Measurements from ENCODE around the gene CDYL.

CDYL gene, protein sequence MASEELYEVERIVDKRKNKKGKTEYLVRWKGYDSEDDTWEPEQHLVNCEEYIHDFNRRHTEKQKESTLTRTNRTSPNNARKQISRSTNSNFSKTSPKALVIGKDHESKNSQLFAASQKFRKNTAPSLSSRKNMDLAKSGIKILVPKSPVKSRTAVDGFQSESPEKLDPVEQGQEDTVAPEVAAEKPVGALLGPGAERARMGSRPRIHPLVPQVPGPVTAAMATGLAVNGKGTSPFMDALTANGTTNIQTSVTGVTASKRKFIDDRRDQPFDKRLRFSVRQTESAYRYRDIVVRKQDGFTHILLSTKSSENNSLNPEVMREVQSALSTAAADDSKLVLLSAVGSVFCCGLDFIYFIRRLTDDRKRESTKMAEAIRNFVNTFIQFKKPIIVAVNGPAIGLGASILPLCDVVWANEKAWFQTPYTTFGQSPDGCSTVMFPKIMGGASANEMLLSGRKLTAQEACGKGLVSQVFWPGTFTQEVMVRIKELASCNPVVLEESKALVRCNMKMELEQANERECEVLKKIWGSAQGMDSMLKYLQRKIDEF

DNA sequence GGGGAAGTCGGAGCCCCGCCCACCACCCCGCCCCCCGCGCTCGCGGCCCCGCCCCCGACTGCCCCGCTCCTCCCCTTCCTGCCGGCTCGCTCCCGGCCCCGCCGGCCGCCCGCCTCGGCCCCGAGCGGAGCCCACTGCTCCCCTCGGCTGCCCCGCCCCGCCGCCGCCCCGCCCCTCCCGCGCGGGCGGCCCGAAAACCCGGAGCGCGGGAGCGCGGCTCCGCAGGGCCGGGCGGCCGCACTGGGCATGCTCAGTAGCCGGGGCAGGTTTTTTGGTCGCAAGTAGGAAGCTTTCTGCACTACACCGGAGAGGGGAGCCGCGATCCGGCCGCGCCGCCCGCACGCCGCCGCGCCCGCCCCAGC lies at the start of gene CDYL:
Gene CDYL (plus strand): TSS at position 274 of the 362 bp plus-strand sequence. CDS start 380 bp downstream, outside the sequence.
- DNase-seq (ENCODE audit: low spot score) = no peak

- DNase-seq (ENCODE audit: low spot score) = no peak
Observed at GRCh38 chr6:4726645-4727044, 49.6 kb upstream of the CDYL start.

DNA sequence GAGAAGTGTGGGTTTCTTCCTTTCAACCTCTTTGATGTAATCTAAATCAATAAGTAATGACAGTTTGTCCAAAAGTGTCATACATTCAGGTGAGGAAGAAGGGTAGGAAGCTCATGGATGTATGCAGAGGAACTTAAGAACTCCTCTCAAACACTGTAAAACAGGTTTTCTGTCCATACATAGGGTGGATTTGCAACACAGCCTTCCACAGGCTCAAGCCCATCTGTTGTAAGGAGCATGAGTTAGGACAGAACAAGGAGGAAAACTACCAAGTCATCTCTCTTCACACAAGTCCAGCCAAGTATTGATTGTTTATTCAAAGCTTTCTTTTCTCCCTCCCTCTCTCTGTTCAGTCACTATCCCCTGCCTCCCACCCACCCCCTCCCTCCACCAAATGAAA lies 49.0 kb upstream of the CDYL start:
- DNase-seq (ENCODE audit: low spot score) = no peak

DNA sequence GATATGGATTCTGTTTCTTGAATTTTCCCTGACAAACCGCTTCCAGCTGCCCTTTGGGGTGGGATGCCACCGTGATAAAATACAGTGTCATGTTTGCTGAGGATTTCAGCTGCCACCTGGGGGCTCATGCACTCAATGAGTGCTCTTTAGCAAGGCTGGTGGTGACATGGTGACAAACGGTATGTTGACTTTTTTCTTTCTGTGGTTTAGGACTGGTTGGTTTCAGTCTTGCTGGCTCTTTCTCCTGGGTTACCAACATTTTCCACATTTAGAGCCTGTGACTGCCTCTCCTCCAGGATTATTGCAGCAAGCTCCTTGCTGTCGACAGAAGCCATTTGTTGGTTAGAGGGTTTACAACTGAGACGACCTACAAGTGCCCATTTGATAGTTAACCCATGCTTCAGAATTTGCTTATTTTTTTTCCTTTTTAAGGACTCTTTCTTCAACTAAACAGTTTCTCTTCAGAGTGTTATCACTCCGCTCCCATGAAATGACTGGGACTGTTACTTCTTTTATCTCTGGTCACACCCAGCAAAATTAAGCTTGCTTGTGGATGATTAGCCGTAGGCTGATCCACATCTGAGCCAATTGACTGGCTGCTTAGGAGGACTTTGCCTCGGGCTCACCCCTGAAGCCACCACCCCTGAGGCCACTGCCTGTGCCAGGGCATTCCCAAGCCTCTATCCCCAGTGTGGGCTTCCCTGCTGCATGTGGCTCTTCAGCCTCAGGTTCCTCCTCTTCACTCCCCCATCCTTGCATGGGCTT lies 48.4 kb upstream of the CDYL start:
- DNase-seq (ENCODE audit: low spot score) = no peak

GRCh38 chr6:4728436-4728769 lies 47.8 kb upstream of the CDYL start:
- no peak for DNase-seq (ENCODE audit: low spot score)

GRCh38 chr6:4728926-4729325 lies 47.3 kb upstream of the CDYL start:
- no peak for DNase-seq (ENCODE audit: low spot score)

DNA sequence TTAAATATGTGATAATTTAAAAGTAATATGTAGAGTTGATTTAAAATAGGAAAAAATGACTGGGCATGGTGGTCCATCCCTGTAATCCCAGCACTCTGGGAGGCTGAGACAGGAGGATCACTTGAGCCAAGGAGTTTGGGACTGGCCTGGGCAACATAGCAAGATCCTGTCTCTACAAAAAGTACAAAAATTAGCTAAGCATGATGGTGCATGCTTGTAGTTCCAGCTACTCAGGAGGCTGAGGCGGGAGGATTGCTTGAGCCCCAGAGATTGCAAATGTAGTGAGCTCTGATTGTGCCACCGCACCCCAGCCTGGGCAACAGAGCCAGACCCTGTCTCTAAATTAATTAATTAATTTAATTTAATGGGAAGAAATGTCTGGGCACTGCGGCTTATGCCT lies 44.2 kb upstream of the CDYL start:
- DNase-seq (ENCODE audit: low spot score) = no peak

DNA sequence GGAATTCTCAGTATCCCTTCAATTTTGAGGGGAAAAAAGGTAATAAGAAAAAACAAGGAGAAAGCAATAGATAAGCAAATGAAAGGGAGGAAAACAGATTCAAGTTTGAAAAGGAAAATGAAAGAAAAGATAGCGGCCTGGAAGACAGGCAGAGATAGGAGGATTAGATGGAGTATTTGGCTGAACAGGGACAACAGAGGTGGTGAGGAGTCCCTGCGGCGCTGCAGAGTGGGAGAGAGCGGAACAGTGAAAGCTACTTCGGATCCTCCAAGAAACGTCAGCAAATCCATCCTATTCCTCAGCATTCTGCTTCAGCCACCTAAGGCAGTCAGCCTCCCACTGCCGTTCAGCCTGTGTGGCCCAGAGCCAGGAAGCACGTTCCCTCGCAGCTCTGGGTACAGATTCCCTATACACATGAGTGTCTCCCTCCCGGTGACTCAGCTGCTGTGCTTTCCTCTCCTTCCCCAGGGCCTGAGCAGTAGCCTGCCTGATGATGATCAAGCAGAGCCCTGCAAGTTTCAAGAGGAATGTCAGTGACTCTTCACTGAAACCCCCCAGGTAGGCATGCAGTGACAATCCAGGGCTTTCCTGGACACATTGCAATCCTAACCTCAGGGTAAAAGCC lies 43.4 kb upstream of the CDYL start:
- DNase-seq (ENCODE audit: low spot score) = peak; percentile 62

DNA sequence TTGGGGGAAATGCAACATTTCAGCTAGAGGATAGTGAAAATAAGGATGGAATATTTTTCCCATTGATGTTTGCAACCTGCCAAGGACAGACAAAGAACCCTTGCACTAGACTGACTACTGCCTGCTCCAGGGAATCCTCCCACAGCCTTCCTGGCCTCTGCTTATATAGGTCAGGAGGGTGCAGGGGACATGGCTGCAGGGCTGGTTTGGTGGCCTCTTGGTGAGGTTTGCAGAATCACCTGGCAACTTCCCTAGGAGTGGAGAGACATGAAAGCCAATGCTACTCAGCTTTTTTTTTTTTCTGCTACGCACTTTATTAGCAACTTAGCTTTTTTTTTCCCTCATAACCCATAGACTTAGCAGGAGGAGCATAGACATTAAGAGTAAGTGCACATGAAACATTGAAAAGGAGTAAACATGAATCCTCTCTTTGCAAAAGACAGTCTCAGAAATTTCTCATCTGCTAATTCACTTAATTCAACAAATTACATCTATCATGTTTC lies 39.8 kb upstream of the CDYL start:
- no peak for DNase-seq (ENCODE audit: low spot score)

GRCh38 chr6:4740032-4740431 lies 36.2 kb upstream of the CDYL start:
- DNase-seq (ENCODE audit: low spot score) = no peak

DNA sequence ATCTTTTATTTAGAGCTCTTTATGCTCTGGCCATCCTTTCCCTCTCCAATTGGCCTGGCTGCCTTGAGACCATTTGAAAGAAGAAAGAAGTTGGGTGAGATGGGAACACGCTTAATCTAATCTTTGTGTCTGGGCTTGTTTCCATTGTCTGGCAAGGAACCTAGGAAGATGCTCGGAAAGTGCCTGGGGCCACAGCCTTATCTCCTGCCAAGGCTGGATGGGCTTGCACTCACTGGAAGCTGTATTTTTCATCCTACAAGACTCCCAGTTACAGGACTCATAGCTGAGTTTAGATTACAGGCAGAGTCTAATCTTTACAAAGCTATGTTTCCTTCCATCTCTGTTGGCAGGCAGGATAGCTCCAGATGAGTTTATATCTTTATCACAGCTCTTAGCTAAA lies 33.1 kb upstream of the CDYL start:
- DNase-seq (ENCODE audit: low spot score) = no peak

- no peak for DNase-seq (ENCODE audit: low spot score)
Observed at GRCh38 chr6:4743926-4744325, 32.3 kb upstream of the CDYL start.

- no peak for DNase-seq (ENCODE audit: low spot score)
Observed at GRCh38 chr6:4747588-4747987, 28.6 kb upstream of the CDYL start.

DNA sequence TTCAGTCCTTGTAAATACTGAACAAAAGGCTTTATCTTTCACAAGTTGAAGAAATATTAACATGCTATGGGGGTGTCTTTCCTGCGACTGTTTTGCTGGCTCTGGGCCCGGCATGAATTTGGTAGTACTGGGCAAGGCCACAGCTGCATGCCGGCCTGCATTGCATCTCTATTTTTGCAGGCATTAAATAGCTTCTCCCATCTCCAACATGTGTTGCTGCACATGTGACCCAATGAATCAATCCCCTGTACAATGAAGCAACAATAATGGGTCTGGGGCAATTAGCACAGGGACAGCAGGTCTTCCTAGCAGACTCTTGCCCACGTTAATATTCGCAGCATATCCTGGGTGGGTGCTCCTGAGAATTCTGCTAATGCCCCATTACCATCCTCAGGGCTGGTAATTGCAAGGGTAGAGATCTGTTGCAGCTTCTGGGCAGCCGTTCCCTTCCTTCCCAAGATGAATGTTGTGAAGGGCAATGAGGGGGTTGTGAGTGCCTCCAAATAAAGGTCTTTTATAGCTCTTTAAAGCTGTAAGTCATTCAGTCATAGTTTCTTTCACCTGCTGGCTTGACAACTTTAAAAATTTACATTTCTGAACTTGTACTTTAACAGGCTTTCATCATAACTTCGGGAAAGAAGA lies 24.3 kb upstream of the CDYL start:
- no peak for DNase-seq (ENCODE audit: low spot score)

DNA sequence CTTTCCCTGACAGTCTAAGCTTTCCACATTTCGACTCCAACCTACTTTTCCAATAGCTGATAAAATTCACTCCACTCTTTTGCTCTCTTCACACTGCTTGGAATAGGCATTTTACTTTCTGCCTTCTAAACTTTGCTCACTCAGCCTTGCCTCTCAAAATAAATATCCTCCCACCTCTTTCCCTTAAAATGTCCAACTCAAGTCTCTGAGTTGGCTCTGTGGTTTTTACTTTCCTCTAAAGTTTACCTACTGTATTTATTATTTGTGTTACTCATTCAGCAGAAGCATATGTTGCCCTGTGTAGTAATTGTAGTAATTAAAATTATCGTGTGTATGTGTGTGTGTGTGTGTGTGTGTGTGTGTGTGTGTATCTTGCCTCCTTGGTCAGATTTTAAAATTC lies 20.0 kb upstream of the CDYL start:
- no peak for DNase-seq (ENCODE audit: low spot score)

DNA sequence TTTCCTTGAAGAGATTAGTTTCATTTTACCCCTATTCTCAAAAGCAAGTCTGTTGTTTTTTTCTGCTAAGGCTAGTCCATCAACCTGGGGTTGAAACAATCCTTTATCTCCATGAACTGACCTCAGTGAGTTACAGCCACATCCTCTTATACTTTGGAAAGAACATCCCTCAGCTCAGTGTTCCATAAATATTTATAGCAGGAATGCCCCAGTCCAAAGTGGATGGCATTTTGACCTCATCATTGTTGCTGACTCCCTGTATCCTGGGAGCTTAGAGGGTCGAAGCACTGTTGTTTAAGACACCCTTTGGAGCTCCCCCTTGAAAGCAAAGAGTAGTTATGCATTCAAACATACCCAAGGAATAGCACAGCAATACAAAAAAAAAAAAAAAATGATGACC lies 16.2 kb upstream of the CDYL start:
- no peak for DNase-seq (ENCODE audit: low spot score)

DNA sequence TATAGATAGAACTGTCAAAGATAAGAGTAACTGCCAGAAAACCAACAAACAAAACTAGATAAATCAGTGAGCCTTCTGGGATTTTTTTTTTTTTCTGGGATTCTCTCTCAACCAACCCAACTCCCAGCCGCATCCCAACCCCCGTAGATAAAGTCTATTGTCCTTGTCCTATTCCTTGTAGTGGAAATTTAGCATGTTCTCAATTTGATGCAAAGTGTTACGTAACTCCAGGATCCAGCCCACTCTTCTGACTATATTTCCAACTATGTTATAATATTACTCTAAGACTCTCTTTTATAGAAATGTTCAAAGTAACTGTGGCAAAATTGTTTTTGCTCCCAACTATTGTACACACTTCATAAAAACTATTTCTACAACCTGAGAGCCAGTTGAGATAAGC lies 15.4 kb upstream of the CDYL start:
- no peak for DNase-seq (ENCODE audit: low spot score)

- DNase-seq (ENCODE audit: low spot score) = no peak
Observed at GRCh38 chr6:4762294-4762693, 13.9 kb upstream of the CDYL start.

- DNase-seq (ENCODE audit: low spot score) = no peak
Observed at GRCh38 chr6:4763921-4764320, 12.3 kb upstream of the CDYL start.

DNA sequence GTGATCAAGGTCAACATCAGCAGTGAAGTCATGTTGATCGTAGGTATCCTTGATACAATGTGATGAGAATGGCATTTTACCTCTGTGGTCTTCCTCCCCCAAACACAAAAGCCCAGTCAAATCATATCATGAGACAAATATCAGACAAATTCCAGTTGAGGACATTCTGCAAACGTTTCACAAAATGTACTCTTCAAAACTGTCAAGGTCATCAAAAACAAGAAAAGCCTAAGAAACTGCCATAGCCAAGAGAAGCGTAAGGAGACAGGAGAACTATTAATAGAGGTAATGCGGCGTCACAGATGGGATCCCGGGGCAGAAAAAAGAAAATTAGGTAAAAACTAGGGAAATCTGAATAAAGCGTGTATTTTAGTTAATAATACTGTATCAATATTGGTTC lies 7.4 kb upstream of the CDYL start:
- no peak for DNase-seq (ENCODE audit: low spot score)

GRCh38 chr6:4772750-4773149 lies 3.5 kb upstream of the CDYL start:
- no peak for DNase-seq (ENCODE audit: low spot score)

DNA sequence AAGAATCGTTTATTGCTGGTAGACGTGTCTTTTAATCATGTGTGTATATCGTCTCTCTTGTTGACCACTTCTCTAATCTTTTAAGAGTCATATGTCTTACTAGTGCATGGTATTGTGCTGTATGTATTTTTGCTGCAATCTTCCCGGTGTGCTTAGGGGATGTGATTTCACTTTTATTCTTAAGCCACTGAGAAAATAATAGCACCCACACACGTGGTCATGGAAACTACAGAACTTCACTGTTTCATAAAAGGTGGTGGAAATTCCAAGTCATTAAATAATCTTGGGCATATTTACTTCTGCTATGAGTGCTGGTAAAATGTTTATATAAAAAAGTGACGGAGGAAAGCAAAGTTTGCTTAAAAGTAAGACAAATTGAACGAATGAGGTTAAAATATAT lies 3.0 kb upstream of the CDYL start:
- no peak for DNase-seq (ENCODE audit: low spot score)

Data from ecto neural progenitor cell (in vitro differentiated cells).